ENCODE measurements around the gene MYO1E.

- no peak for TF ChIP-seq POLR2A (IDR thresholded peaks at IDR 0.05; ENCODE audit: low read depth, low read length)
- no peak for TF ChIP-seq TAF1 (IDR thresholded peaks at IDR 0.05; ENCODE audit: low read depth, low read length)
- no peak for TF ChIP-seq POLR2AphosphoS5 (IDR thresholded peaks at IDR 0.05; ENCODE audit: low read depth, low read length)
- no peak for TF ChIP-seq SPI1 (IDR thresholded peaks at IDR 0.05; ENCODE audit: low read depth, low read length)
- TF ChIP-seq POU2F2 (IDR thresholded peaks at IDR 0.05; ENCODE audit: low read depth, low read length) = no peak
Measured at GRCh38 chr15:59330649-59331048, 42.0 kb downstream of the MYO1E start.
